ENCODE results near the gene ZIC5.

The ZIC5 gene

DNA sequence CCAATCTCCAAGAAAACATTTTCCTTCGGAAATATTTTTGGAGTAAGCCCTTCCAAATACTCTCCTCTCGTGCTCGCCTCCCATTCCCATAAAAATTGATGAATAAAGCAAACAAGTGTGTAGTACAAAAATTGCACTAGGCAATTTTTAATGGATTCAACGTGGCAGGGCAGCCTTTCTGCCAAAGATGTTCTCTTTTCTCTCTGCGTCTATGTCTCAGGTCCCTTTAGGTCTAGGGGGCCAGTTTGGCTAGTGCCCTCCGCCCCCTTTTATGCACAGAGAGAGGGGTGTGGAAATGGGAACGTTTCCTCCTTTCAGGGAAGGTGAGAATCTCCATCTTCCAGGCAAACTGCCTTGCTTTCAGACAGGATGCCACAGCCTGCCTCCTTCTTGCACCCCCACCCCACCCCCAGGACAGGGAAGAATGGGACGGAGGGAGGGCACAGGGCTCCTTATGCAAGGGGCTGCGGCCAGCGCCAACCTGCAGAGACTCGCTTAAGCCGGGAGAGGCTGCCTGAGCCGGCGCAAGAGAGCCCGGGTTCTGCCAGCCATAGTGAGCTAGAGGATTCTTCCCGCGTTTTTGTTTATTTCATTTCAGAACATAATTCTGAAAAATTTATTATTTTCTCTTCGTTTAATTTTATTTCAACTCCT lies 7.4 kb upstream of the ZIC5 start:
- Histone ChIP-seq H3K4me2 (ENCODE audit: low read length) (peak overlapping the region; percentile 95), H3K4me1 (ENCODE audit: control insufficient read depth, insufficient read depth, low read length) (peaks cover 9% of the 10 kb centered on the region), H3K36me3 (ENCODE audit: insufficient read depth, low read length) (no peaks in the 10 kb centered on the region), H3K4me3 (ENCODE audit: low read length) (no peak overlapping the region), H3K9ac (ENCODE audit: low read depth, low read length) (no peak overlapping the region), H3K9me3 (replicated peaks; ENCODE audit: low read length) (peaks cover 3% of the 10 kb centered on the region), H3K27me3 (ENCODE audit: control insufficient read depth, insufficient read depth, low read length) (peaks cover 85% of the 10 kb centered on the region)

DNA sequence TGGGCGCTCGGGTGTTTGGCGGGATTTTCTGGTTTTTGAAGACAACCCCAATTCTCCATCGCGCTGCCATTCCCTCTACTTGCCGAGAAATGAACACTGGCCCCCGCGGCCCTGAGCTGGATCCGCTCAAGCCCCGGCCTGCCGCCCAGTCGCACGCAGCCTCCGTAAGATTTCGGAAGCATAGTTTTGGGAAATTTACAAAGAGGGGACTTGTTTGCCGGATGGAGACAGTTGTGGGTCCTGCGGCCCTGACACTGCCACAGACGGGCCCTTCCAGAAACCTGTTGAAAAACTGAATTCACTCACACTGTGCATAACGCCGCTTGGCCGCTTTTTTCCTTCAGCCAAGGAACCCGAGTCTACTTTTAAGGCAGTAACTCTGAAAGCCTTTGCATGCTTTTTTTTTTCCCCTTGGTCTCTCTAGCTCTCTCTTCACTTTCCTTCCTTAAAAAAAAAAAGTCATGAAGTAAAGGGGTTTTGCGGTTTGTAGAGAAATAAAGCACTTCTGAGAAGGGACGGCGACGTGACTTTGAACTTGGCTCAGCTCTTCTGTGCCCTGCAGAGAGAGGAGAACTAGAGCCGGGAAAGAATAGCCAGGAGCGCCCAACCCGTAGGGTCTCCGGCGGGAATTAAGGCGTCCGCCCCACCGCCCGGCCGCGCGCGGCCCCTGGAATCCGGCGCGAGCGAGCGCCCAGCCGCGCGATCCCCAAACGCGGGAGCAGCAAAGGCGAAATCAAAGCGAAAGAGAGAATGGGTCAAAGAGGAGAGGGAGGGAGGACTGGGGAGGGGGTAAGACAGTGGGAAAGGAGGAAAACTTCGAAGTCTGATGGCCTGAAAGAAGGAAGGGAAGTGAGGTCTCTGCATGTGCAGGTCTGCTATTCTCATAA lies 6.6 kb upstream of the ZIC5 start:
- peaks cover 3% of the 10 kb centered on the region for H3K9me3 ChIP-seq (replicated peaks; ENCODE audit: low read length)
- no peak overlapping the region for H3K4me3 ChIP-seq (ENCODE audit: low read length)
- peaks cover 85% of the 10 kb centered on the region for H3K27me3 ChIP-seq (ENCODE audit: control insufficient read depth, insufficient read depth, low read length)
- H3K9ac ChIP-seq (ENCODE audit: low read depth, low read length): no peak overlapping the region
- H3K4me1 ChIP-seq (ENCODE audit: control insufficient read depth, insufficient read depth, low read length): peaks cover 9% of the 10 kb centered on the region
- no peaks in the 10 kb centered on the region for H3K36me3 ChIP-seq (ENCODE audit: insufficient read depth, low read length)
- no peak overlapping the region for H3K4me2 ChIP-seq (ENCODE audit: low read length)

DNA sequence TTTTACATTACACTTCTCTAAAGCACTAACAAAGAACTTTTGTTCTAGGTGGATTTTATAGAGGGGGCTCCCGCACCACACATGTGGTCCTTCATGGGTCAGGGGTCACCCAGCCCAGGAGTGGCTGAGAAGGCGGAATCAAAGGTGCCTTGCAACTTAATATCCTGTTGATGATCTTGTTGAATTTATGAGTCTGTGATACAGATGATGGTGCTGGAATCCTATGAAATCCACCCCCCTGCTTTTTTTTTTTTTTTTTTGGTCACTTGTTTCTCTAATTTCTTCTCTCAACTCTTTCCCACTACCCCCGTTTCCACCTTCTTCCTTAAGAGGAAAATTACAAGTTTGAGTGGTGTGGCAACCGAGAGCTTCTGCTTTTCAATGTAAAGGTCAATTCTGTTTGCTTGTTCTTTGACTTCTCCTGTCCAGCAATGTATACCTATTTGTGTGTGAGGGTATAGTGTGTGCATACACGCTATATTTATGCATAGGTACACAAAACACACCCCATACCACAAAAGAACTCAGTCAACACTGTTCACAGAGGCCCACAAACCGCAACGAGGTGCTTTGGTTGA lies 5.9 kb upstream of the ZIC5 start:
- no peak overlapping the region for H3K4me3 ChIP-seq (ENCODE audit: low read length)
- H3K9me3 ChIP-seq (replicated peaks; ENCODE audit: low read length): peaks cover 4% of the 10 kb centered on the region
- H3K36me3 ChIP-seq (ENCODE audit: insufficient read depth, low read length): no peaks in the 10 kb centered on the region
- H3K27me3 ChIP-seq (ENCODE audit: control insufficient read depth, insufficient read depth, low read length): peaks cover 85% of the 10 kb centered on the region
- H3K4me1 ChIP-seq (ENCODE audit: control insufficient read depth, insufficient read depth, low read length): peaks cover 9% of the 10 kb centered on the region
- H3K4me2 ChIP-seq (ENCODE audit: low read length): no peak overlapping the region
- H3K9ac ChIP-seq (ENCODE audit: low read depth, low read length): no peak overlapping the region

DNA sequence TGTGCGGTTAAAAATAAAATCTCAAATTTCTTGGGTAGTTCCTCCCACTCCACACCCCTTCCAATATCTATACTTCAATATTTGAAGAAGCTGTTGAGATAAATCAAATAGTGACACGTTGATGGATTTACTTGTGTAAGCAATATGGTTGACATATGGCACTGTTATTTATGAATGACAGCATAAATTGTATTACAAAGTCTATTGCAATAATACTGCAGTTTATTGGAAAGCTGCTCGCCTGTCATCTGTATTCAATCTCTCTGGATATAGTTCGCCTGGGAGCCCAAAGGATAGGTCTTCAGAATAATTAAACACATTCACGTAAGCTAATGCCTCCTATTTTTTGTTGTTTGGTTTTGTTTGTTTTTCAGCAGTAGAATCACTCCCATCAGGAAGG lies 5.0 kb upstream of the ZIC5 start:
- peaks cover 88% of the 10 kb centered on the region for H3K27me3 ChIP-seq (ENCODE audit: control insufficient read depth, insufficient read depth, low read length)
- peaks cover 10% of the 10 kb centered on the region for H3K9me3 ChIP-seq (replicated peaks; ENCODE audit: low read length)
- no peak overlapping the region for H3K4me2 ChIP-seq (ENCODE audit: low read length)
- H3K36me3 ChIP-seq (ENCODE audit: insufficient read depth, low read length): no peaks in the 10 kb centered on the region
- peaks cover 9% of the 10 kb centered on the region for H3K4me1 ChIP-seq (ENCODE audit: control insufficient read depth, insufficient read depth, low read length)
- no peak overlapping the region for H3K9ac ChIP-seq (ENCODE audit: low read depth, low read length)
- H3K4me3 ChIP-seq (ENCODE audit: low read length): no peak overlapping the region

DNA sequence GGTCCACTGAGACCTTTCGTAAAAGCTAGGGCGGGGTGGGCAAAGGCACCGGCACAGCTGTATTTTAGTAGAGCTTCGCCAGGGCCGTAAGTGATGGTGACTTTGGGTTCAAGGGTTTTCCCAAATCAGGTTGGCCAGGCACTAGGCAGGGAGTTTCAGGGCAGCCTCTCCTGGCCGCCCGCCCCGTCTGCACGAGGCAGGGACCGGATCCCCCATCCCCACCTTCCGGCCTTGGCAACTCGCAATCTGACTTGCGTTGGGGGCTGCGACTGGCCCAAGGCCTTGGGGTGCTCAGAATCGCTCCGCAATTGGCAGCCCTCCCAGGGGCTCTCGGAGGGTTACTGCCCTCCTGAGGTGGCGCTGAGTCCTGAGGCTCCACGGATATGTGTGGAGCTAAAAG lies 4.1 kb upstream of the ZIC5 start:
- Histone ChIP-seq H3K9me3 (replicated peaks; ENCODE audit: low read length) (peaks cover 10% of the 10 kb centered on the region), H3K9ac (ENCODE audit: low read depth, low read length) (no peak overlapping the region), H3K27me3 (ENCODE audit: control insufficient read depth, insufficient read depth, low read length) (peaks cover 96% of the 10 kb centered on the region), H3K4me1 (ENCODE audit: control insufficient read depth, insufficient read depth, low read length) (peaks cover 5% of the 10 kb centered on the region), H3K4me3 (ENCODE audit: low read length) (no peak overlapping the region), H3K4me2 (ENCODE audit: low read length) (no peak overlapping the region), H3K36me3 (ENCODE audit: insufficient read depth, low read length) (no peaks in the 10 kb centered on the region)

DNA sequence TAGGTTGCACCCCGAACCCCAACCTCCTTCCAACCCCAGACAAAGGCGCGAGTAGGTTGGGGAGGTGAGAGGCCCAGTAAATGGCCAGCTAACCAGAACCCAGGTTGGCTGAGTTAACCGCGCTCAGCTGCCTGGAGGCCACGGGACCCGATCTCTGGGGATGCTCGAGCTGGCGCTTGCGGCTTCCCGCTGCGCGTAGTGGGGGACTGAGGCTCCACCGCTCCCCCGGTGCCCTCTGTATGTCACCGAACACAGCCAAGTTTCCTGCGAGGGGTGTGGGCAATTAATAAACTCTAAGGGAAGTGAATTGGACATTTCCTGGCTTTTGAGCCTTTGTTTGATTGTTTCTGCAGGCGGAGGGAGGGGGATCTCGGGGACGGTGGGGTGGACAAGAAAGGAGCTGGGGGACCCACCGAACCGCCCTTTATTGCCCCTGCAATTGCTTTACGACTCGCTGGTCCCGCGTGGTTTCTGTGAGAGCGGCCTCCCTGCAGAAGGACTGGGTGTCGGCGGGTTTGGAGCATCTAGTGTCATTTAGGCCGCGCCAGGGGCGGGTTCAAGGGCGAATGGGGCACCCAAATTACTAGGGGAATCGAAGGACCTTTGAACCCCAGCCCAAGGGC lies 3.5 kb upstream of the ZIC5 start:
- no peak overlapping the region for H3K9ac ChIP-seq (ENCODE audit: low read depth, low read length)
- no peak overlapping the region for H3K4me2 ChIP-seq (ENCODE audit: low read length)
- H3K4me1 ChIP-seq (ENCODE audit: control insufficient read depth, insufficient read depth, low read length): peaks cover 3% of the 10 kb centered on the region
- peaks cover 94% of the 10 kb centered on the region for H3K27me3 ChIP-seq (ENCODE audit: control insufficient read depth, insufficient read depth, low read length)
- no peak overlapping the region for H3K4me3 ChIP-seq (ENCODE audit: low read length)
- H3K9me3 ChIP-seq (replicated peaks; ENCODE audit: low read length): peaks cover 10% of the 10 kb centered on the region
- no peaks in the 10 kb centered on the region for H3K36me3 ChIP-seq (ENCODE audit: insufficient read depth, low read length)

DNA sequence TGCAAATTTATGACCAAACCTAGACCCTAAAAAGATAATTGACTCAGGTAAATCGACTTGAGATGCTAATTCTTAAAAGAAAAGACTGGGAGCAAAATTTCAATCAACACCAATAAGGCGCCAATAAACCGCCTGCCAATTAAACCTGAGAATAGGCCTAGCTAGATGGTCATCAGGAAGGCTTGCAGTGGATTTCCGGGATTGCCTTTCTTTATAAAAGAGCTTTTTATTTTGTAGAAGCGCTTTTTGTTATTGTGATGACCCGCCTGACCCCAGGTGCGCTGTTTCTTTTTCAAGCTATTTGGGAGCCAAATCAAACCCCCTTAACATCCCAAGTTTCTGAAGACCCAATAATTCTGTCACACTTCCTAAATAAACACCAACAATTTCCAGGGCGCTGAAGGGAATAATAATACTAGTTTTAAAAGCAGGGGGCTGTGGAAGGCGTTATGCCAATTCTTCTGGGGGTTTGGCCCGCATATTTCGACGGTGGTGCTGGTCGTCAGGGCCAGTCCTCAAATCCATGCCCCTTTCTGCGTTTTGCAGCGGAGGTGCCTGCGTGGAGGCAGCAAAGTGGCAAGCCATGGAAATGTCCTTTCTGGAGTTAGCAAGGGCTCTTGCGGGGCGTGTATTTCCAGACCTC lies 2.9 kb upstream of the ZIC5 start:
- Histone ChIP-seq H3K4me1 (ENCODE audit: control insufficient read depth, insufficient read depth, low read length) (peaks cover 4% of the 10 kb centered on the region), H3K4me3 (ENCODE audit: low read length) (no peak overlapping the region), H3K4me2 (ENCODE audit: low read length) (no peak overlapping the region), H3K9ac (ENCODE audit: low read depth, low read length) (no peak overlapping the region), H3K27me3 (ENCODE audit: control insufficient read depth, insufficient read depth, low read length) (peaks cover 93% of the 10 kb centered on the region), H3K9me3 (replicated peaks; ENCODE audit: low read length) (peaks cover 10% of the 10 kb centered on the region), H3K36me3 (ENCODE audit: insufficient read depth, low read length) (no peaks in the 10 kb centered on the region)

DNA sequence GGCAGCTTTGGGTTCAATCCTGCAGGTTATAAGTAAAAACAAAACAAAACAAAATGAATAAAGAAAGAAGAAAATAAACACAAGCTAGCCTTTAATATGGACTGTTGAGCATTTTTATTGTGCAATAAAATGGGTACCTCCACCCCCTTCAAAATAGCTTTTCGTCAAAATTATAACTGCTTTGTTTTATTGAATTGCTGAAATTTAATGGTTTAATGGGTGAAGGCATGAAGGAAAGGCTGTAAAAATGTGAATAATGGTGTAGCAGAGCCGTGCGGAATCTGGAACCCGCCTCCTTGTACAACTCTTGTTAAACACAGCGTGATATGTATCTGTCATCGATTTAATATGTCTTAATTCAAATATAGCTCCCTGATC lies 2.2 kb upstream of the ZIC5 start:
- Histone ChIP-seq H3K4me2 (ENCODE audit: low read length) (no peak overlapping the region), H3K4me1 (ENCODE audit: control insufficient read depth, insufficient read depth, low read length) (peaks cover 4% of the 10 kb centered on the region), H3K9ac (ENCODE audit: low read depth, low read length) (no peak overlapping the region), H3K9me3 (replicated peaks; ENCODE audit: low read length) (peaks cover 10% of the 10 kb centered on the region), H3K36me3 (ENCODE audit: insufficient read depth, low read length) (no peaks in the 10 kb centered on the region), H3K27me3 (ENCODE audit: control insufficient read depth, insufficient read depth, low read length) (peaks cover 93% of the 10 kb centered on the region), H3K4me3 (ENCODE audit: low read length) (no peak overlapping the region)

DNA sequence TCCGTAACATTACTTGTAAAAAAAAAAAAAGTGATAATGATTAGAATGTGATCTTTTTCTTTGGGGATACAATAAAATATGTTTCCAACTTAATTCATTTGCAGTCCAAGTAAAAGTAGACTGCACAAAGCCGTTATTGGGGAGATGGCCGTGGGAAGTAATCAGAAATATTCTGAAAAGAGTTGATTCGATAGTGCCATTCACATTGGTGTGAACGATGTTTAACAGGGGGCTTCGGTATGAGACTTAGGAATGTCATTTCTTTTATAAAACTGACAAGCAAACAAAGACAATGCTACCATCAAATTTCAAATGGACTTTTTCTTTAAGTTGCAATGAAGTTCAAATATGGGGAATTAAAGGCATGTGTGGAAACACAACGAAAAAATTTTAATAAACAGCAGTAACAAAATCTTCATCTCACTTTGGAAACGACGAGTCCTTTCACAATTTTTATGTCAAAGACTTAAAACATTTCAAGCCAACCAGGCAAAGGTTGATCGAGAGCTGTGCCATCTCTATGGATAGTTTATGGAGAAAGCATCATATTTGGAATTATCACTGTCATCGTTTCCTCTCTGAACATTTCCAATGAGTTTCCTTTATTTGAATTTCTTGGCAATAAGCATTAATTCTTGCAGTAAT lies 1.7 kb upstream of the ZIC5 start:
- H3K27me3 ChIP-seq (ENCODE audit: control insufficient read depth, insufficient read depth, low read length): peaks cover 93% of the 10 kb centered on the region
- H3K4me1 ChIP-seq (ENCODE audit: control insufficient read depth, insufficient read depth, low read length): peaks cover 4% of the 10 kb centered on the region
- no peak overlapping the region for H3K4me3 ChIP-seq (ENCODE audit: low read length)
- peaks cover 10% of the 10 kb centered on the region for H3K9me3 ChIP-seq (replicated peaks; ENCODE audit: low read length)
- no peaks in the 10 kb centered on the region for H3K36me3 ChIP-seq (ENCODE audit: insufficient read depth, low read length)
- H3K9ac ChIP-seq (ENCODE audit: low read depth, low read length): no peak overlapping the region
- no peak overlapping the region for H3K4me2 ChIP-seq (ENCODE audit: low read length)

DNA sequence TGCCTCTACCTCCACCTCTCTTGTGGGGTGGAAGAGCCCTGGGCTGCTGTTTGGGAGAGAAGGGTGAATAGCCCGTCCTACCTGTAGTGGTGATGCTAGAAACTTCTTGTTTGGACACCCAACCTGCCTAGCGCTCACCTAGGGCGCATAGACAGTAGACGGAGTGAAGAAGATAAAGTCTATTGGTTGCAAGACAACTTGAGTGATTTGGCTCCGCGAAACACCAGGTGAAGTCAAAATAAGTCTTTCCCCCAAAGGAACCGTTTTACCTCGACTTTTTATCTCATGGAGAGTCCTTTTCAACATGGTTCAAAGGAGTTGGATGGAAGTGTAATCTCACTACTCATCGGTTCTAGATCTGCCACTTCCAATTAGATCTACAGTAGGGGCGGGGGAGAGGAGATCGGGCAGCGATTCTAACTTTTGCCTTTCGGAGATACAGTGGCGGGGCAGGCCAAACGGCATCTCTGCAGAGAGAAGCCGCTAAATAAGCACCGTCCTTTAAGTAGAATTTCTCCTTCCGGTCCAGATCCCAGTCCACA lies 694 bp upstream of the ZIC5 start:
- Histone ChIP-seq H3K9me3 (replicated peaks; ENCODE audit: low read length) (peaks cover 10% of the 10 kb centered on the region), H3K9ac (ENCODE audit: low read depth, low read length) (no peak overlapping the region), H3K27me3 (ENCODE audit: control insufficient read depth, insufficient read depth, low read length) (peaks cover 92% of the 10 kb centered on the region), H3K36me3 (ENCODE audit: insufficient read depth, low read length) (no peaks in the 10 kb centered on the region), H3K4me3 (ENCODE audit: low read length) (no peak overlapping the region), H3K4me2 (ENCODE audit: low read length) (no peak overlapping the region), H3K4me1 (ENCODE audit: control insufficient read depth, insufficient read depth, low read length) (peaks cover 4% of the 10 kb centered on the region)
